Fibroblast of skin of back (primary cell): ENCODE data around the gene LONP2.
"Not testable (repeated sequence)": the region's sequence is repeated elsewhere in the genome, so short reads cannot be mapped to it uniquely, and the experiment has no call there.

Experiments
- DNase-seq: peaks from one replicate; pipeline ENCODE4 v3.0.0-alpha.2; 2013

Gene LONP2

DNA sequence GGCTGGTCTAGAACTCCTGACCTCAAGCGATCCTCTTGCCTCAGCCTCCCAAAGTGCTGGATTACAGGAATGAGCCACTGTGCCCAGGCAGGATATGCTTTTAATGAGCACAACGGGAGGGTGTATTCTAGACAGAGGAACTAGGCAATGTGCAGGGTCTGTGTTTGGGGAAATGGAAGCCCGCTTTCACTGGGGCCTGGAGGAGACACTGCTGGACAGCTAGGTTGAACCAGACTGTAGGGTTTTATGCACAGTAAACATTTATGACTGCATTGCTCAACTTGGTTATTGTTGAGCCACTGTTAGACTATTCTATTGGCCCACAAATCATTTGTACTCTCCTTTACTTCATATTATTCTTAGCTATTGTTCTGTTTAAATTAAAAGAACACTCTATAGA, 151.3 kb downstream of the LONP2 start:
- DNase-seq = no peak

- DNase-seq = not testable (repeated sequence)
These were observed 158.4 kb downstream of the LONP2 start for GRCh38 chr16:48402547-48402946.

- DNase-seq = no peak
These were observed 161.1 kb downstream of the LONP2 start for GRCh38 chr16:48405153-48405552.

DNA sequence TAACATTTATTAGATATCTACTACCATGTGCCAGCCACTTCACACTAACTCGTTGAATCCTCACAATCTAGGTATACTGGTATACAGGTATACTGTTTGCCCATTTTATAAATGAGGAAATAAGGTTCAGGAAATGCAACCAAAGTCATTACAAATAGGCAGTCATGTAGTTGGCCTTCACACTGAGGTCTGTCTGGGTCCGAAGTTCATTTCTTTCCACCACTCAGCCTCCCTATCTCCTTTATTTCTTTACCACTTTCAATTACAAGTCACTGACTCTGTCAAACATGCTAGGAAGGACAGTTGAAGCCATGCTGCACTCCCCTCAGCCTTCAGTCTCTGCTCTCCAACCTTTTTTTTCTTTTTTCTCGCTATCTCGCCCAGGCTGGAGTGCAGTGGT, 161.8 kb downstream of the LONP2 start:
- no peak for DNase-seq
